MM.1S (cell line): ENCODE measurements around the gene FARP1.

Experiments
- EZH2 ChIP-seq: fragments of 300-600 bp; sonication (generic); optimal IDR thresholded peaks from 2 replicates; pipeline ENCODE3; 2017; ENCODE audit warnings: low read depth, mild to moderate bottlenecking, antibody characterized with exemption, low read length, mixed read lengths
- EZH2phosphoT487 ChIP-seq: fragments of 300-600 bp; sonication (generic); IDR thresholded peaks from 2 replicates; pipeline ENCODE4 v1.6.1; 2018; ENCODE audit warnings: antibody characterized with exemption, low read length
- TF ChIP-seq, protein P1 (sequence below): fragments of 300-600 bp; sonication (generic); IDR thresholded peaks from 2 replicates; pipeline ENCODE4 v1.5.1; 2016; ENCODE audit warnings: antibody characterized with exemption, low read length, mixed read lengths

DNA sequence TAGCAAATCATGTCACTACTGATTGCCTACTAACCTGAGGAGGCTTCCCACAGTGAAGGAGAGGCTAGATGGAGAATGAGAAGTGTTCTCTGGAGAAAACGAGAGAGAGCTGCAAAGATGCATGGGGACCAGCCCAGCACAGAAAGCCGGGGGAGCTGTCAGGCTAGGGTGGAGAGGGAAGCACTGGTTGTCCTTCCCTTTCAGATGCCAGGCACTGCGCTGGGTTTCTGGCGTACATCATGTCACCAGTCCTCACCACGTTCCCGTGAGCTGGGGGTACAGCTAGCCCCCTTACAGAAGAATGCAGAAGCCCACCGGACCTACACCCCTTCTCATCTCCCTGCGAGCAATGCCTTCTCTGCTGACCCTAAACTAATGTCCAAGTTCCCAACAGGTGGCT is 348.0 kb downstream of the FARP1 start:
- TF ChIP-seq, protein P1, sequence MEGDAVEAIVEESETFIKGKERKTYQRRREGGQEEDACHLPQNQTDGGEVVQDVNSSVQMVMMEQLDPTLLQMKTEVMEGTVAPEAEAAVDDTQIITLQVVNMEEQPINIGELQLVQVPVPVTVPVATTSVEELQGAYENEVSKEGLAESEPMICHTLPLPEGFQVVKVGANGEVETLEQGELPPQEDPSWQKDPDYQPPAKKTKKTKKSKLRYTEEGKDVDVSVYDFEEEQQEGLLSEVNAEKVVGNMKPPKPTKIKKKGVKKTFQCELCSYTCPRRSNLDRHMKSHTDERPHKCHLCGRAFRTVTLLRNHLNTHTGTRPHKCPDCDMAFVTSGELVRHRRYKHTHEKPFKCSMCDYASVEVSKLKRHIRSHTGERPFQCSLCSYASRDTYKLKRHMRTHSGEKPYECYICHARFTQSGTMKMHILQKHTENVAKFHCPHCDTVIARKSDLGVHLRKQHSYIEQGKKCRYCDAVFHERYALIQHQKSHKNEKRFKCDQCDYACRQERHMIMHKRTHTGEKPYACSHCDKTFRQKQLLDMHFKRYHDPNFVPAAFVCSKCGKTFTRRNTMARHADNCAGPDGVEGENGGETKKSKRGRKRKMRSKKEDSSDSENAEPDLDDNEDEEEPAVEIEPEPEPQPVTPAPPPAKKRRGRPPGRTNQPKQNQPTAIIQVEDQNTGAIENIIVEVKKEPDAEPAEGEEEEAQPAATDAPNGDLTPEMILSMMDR, result no peak
- TF ChIP-seq EZH2phosphoT487 (no peak), EZH2 (no peak)
